ENCODE results near the gene NOX5.

Gene NOX5

DNA sequence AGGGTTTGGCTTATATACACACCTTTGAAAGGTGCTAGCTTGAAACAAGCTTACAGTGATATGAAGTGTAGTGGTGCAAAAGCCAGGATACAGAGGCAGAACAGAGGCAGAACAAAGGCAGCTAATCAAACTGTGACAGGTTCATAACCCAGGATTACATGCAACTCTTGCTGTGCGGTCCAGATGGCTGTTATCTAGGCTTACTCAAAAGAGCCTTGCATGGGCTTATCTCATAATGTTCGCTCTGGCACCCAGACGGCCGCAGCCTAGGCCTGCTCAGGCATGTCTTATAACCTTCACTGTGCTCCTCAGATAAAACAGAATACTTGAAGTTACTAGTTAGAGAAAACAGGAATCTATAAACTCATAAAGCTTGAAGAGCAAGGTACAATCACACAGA is 22.8 kb upstream of the NOX5 start:
- no peak for DNase-seq

GRCh38 chr15:68992696-68993095 is 21.8 kb upstream of the NOX5 start:
- DNase-seq: no peak

- DNase-seq: no peak
These were observed 21.2 kb upstream of the NOX5 start for GRCh38 chr15:68993276-68993675.

GRCh38 chr15:68994149-68994548 is 20.3 kb upstream of the NOX5 start:
- DNase-seq: no peak

GRCh38 chr15:68994981-68995761 is 19.3 kb upstream of the NOX5 start:
- no peak for DNase-seq

DNA sequence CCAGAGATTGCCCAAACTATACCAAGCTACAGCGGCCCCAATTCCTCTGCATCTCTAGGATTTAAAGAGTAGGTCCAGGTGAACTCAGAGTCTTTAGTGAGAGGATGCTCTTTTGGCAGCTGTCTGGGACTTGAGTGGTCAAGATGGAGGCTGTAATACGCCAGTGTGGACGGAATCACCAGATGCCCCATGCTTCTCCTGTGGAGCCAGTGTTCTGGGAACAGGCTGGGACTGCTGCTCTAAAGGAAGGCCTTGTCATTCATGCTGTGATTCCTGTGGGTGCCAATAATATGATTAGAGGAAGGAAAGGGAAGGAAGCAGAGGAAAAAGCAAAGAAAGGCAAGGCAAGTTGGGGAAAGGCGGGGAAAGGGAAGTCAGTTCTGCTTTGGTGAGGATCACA is 17.4 kb upstream of the NOX5 start:
- DNase-seq: no peak

- no peak for DNase-seq
These were observed 16.3 kb upstream of the NOX5 start for GRCh38 chr15:68997930-68998777.

DNA sequence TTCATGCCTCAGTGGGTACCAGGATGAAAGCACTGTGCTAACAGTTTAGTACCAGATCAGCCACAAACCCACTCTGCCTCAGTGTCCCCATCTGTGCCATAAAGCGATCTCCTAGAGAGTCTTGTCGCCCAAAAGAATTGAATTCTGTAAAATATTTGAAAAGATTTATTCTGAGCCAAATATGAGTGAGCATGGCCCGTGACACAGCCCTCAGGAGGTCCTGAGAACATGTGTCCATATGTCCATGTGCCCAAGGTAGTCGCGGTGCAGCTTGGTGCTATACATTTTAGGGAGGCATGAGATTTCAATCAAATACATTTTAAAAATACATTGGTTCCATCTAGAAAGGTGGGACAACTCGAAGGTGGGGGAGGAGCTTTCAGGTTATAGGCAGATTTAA is 15.4 kb upstream of the NOX5 start:
- DNase-seq: no peak

GRCh38 chr15:69000091-69000490 is 14.4 kb upstream of the NOX5 start:
- DNase-seq: no peak

DNA sequence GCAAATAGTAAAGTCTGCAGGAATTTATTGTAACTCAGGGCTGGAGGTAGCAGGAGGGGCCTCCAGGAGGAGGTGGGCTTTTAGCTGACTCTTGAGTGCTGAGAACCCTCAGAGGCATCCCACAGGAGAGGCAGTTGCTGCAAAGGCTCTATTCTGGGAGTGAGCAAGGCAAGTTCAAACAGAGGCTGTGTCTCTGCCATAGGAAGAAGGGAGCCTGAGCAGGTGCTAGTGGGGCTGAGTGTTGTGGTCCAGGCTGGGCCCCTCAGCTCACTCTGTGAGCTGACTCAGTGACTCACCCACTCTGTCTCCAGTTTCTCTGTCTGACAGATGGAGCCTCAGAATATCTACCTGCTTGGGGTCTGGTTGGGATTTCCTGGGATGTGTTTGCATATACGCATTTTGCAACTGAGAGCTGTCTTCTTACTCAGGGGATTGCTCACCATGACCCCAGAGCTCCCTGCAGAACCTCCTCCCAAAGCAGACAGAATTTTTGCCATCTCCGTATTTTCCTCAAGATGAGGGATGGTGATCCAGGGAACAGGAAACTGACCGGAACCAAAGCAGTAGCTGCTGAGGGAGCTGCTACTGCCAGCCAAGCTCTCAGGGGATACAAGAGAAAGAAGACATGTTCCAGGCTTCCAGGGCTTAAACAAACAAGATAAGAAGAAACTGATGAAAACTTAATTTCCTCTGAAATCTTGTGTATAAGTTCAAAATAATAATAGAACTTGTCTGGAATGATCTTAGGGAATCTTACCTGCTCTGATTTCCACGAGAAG is 13.6 kb upstream of the NOX5 start:
- DNase-seq: no peak

GRCh38 chr15:69002783-69003182 is 11.7 kb upstream of the NOX5 start:
- no peak for DNase-seq

GRCh38 chr15:69004011-69004410 is 10.5 kb upstream of the NOX5 start:
- no peak for DNase-seq

DNA sequence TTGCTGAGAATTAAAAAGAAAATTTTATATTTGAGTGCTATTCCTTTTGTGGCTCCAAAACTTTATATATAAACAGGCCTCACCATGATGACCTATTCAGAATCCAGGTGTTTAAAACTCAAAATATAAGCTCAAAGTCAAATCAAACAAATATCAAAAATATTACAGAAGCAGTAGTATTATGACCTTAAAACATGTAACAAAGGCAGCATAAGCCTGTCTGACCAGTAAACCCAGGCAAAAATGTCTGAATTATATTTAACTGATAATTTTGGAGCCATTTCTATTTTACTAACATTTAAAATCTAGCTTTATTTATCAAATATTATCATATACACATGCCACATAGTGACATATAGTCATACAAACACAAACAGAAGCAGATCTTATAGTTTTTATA is 6.4 kb upstream of the NOX5 start:
- no peak for DNase-seq

DNA sequence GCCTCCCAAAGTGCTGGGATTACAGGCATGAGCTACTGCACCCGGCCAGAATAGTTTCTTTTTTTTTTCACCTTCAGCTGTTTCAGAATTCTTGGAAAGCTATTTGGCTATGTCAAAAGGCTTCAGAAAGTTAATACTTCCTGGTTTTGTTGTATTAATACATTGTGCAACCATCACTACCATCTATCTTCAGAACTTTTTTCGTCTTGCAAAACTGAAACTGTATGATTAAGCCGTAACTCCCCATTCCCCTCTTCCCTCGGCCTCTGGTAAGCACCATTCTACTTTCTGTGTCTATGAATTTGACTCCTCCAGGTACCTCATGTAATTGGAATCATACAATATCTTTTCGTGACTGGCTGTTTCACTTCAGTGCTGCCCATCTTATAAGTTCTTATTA is 5.2 kb upstream of the NOX5 start:
- DNase-seq: no peak

GRCh38 chr15:69011641-69012040 is 2.9 kb upstream of the NOX5 start:
- DNase-seq: no peak

DNA sequence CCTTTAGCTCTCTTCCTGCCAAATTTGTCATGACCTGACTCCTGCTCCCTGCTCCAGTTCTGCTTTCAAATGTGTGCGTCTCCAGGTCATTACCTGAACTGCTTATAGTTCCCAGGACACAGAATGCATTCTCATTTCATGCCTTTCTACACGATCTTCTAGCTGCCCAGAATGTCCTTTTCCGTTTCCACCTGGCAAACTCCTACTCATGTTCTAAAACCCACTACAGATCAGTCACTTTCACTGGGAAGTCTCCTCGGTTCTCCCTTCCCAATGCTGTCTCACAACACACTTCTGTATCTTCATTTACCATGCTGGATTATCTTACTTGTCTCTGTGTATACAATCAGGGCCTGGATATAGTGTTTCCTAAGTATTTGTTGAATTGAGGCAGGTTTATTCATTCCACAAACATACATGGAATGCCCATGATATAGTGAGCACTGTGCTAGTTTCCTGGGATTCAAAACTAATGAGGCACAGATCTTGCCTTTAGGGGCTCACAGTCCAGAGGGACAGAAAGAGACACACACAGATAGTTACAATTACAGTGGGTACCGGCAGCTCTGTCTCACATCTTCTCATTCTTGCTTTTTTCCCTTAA is 1.6 kb upstream of the NOX5 start:
- DNase-seq: no peak

- no peak for DNase-seq
These were observed 629 bp upstream of the NOX5 start for GRCh38 chr15:69013726-69014406.

GRCh38 chr15:69015591-69015990 is 1.1 kb downstream of the NOX5 start:
- DNase-seq: no peak

- DNase-seq: no peak
These were observed 1.6 kb downstream of the NOX5 start for GRCh38 chr15:69016021-69016595.

DNA sequence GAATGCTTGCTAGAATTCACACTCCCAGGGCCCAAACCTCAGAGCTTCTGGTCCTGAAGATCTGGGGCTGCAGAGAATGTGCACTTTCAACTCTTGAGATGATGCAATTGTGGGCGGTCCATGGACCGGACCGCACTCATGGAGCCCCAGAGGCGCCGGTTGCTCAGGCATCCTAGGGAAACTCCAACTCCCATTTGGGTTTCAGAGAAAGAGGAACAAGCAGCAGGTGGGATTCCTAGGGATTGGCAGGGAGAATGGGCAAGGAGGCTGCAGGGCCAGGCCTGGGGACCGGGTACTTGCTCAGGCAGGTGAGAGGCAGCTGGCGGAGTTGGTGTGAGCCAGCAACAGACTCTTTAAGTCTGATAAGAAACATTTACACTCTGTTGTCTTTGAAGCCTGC is 3.5 kb downstream of the NOX5 start:
- DNase-seq: no peak

DNA sequence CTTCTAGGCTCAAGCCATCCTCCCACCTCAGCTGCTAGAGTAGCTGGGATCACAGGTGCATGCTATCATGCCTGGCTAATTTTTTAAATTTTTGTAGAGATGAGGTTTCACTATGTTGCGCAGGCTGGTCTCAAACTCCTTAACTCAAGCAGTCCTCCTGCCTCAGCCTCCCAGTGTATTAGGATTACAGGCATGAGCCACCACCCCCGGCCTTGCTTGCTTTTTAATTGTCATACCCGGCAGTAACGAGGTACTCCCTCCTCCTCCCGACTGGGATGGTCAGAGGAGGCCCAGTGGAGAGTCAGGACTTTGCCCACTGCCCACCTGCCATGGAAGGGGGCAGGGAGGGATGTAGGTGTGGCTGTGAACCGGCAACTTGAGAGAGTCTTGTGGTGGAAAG is 4.5 kb downstream of the NOX5 start:
- DNase-seq: no peak

GRCh38 chr15:69021895-69022294 is 7.4 kb downstream of the NOX5 start:
- DNase-seq: no peak
